ENCODE measurements around the gene OCRL. TPM values are rescaled to one million over a fixed set of nuclear protein-coding genes. Genes with fewer than 3 reads are reported as not detected.

The OCRL gene
- total RNA-seq, 2 donors from 2014 or later: 16.7 to 77.1 TPM

DNA sequence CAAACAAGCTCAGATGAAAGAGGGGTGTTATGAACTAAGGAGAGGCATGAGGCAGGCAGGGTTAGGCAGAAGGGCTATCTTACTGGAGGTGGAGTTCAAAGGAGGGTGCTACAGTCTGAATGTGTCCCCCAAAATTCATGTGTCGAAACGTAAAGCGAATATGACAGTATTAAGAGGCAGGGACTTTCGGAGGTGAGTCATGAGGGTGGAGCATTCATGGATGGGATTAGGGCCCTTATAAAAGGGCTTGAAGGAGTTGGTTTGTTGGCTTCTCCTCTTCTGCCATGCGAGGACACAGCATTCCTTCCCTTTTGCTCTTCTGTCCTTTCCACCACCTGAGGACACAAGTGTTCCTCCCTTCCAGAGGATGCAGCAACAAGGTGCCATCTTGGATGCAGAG lies 91.8 kb downstream of the OCRL start:
- 84% methylated on average over 5 of the region's 5 CpGs for WGBS
- intact Hi-C loops (cut with DNase I): loop anchor here (10.0 kb wide), 1 partner anchor 193 kb away; no protein-coding TSS in a partner anchor
- H3K4me3 ChIP-seq: no peak overlapping the region

DNA sequence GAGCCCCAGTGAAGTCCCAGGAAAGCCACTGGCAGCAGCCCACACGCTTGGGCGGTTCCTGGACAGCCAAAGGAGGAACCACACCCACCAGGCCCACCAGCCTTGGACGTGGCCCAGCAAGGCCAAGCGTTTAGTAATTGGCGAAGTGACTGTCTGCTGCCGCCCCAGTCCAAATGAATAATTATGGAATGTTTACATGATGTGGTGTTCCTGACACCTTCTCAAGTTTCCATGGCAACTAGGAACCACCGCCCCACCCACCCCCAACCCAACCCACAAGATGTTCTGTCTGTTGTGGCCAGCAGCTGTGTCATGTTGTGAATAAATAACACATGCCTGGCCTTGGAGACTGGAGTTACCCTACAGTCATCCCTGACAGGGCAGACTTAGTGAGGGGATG lies 92.4 kb downstream of the OCRL start:
- Histone ChIP-seq H3K4me3 (no peak overlapping the region), H3K4me1 (replicated peaks) (no peaks in the 10 kb centered on the region), H3K36me3 (no peaks in the 10 kb centered on the region), H3K27me3 (replicated peaks; ENCODE audit: insufficient read depth) (no peaks in the 10 kb centered on the region), H3K27ac (no peak overlapping the region), H3K9me3 (no peaks in the 10 kb centered on the region)
- TF ChIP-seq, protein P1, sequence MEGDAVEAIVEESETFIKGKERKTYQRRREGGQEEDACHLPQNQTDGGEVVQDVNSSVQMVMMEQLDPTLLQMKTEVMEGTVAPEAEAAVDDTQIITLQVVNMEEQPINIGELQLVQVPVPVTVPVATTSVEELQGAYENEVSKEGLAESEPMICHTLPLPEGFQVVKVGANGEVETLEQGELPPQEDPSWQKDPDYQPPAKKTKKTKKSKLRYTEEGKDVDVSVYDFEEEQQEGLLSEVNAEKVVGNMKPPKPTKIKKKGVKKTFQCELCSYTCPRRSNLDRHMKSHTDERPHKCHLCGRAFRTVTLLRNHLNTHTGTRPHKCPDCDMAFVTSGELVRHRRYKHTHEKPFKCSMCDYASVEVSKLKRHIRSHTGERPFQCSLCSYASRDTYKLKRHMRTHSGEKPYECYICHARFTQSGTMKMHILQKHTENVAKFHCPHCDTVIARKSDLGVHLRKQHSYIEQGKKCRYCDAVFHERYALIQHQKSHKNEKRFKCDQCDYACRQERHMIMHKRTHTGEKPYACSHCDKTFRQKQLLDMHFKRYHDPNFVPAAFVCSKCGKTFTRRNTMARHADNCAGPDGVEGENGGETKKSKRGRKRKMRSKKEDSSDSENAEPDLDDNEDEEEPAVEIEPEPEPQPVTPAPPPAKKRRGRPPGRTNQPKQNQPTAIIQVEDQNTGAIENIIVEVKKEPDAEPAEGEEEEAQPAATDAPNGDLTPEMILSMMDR (IDR thresholded peaks at IDR 0.05): no peak
- TF ChIP-seq POLR2A (IDR thresholded peaks at IDR 0.05): no peak
- intact Hi-C loops (cut with DNase I): loop anchor here (10.0 kb wide), 1 partner anchor 192 kb away; no protein-coding TSS in a partner anchor
- 65% methylated on average over 7 of the region's 7 CpGs for whole genome bisulfite sequencing
- DNase-seq (ENCODE audit: low spot score): no peak

More for the DNA sequence above, 91.8 kb downstream of the OCRL start:
- no peak for TF ChIP-seq POLR2AphosphoS5 (IDR thresholded peaks at IDR 0.05)
- no peak for TF ChIP-seq POLR2A (IDR thresholded peaks at IDR 0.05)
- TF ChIP-seq, protein P1 (IDR thresholded peaks at IDR 0.05): no peak
- Histone ChIP-seq H3K4me1 (replicated peaks) (no peaks in the 10 kb centered on the region), H3K27ac (no peak overlapping the region), H3K9me3 (no peaks in the 10 kb centered on the region), H3K27me3 (replicated peaks; ENCODE audit: insufficient read depth) (no peaks in the 10 kb centered on the region), H3K36me3 (no peaks in the 10 kb centered on the region)
- DNase-seq (ENCODE audit: low spot score): no peak

DNA sequence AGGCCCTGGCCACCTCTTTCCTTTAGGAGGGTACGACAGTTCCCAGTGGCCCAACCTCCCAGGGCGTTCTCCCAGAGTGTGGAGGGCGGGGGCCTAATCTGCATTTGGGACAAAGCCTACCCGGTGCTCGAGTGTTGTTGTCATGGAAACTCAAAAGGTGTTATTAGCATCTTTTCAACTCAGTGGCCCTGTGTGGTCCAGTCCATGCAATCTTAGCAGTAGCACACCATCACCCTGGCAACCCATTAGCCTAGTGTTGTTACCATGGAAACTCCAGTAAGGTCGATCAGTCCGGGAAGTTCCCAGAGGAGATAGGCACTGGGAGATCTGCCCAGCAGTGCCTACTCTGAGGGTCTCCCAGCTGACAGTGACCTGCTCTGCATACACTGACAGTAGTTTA lies 94.5 kb downstream of the OCRL start:
- Histone ChIP-seq H3K4me3 (no peak overlapping the region), H3K27me3 (replicated peaks; ENCODE audit: insufficient read depth) (no peaks in the 10 kb centered on the region), H3K27ac (no peak overlapping the region), H3K36me3 (no peaks in the 10 kb centered on the region), H3K4me1 (replicated peaks) (no peaks in the 10 kb centered on the region), H3K9me3 (no peaks in the 10 kb centered on the region)
- WGBS: 65% methylated on average over 7 of the region's 7 CpGs
- intact Hi-C loops (cut with DNase I): loop anchor here (10.0 kb wide), 1 partner anchor 190 kb away; no protein-coding TSS in a partner anchor
- DNase-seq (ENCODE audit: low spot score): no peak
- TF ChIP-seq POLR2AphosphoS5 (IDR thresholded peaks at IDR 0.05): no peak
- TF ChIP-seq, protein P1 (IDR thresholded peaks at IDR 0.05): no peak
- TF ChIP-seq POLR2A (IDR thresholded peaks at IDR 0.05): no peak

DNA sequence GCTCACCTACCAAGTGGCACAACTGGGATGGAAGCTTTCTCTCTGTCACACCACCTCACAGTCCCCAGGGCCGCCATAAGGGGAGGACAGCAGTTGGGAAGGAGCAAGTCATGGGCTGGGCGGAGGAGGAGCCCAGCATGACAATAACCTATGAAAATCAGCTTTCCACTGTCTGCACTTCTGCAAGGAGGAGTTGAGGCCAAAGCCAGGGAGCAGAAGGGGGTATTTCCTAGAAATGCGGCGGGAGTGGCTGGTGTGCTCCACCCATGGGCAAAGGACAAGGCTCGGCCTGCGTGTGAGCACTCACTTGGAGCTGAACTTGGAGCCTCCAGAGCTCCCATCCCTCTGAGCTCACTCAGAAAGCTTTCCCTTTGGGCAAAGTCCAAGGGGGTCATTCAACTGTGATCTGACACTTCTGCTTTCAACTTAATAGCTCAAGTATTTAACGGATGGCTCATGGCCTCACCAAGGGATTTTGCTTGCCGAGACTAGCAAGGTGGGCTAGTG lies 96.2 kb downstream of the OCRL start:
- Histone ChIP-seq H3K4me1 (replicated peaks) (no peaks in the 10 kb centered on the region), H3K36me3 (no peaks in the 10 kb centered on the region), H3K27ac (no peak overlapping the region), H3K4me3 (no peak overlapping the region), H3K27me3 (replicated peaks; ENCODE audit: insufficient read depth) (no peaks in the 10 kb centered on the region), H3K9me3 (no peaks in the 10 kb centered on the region)
- DNase-seq (ENCODE audit: low spot score): no peak
- intact Hi-C loops (cut with DNase I): loop anchor here (5.0 to 10.0 kb wide), 2 partner anchors 91 to 189 kb away; no protein-coding TSS in a partner anchor
- no peak for TF ChIP-seq POLR2AphosphoS5 (IDR thresholded peaks at IDR 0.05)
- TF ChIP-seq POLR2A (IDR thresholded peaks at IDR 0.05): no peak
- TF ChIP-seq, protein P1 (IDR thresholded peaks at IDR 0.05): no peak
- 92% methylated on average over 8 of the region's 8 CpGs for WGBS

All from prostate gland (tissue), 2 donors.